ENCODE data around the gene SYK.

Gene SYK

GRCh38 chr9:90906316-90907055, 104.9 kb downstream of the SYK start:
- DNase-seq (ENCODE audit: low spot score), result no peak

GRCh38 chr9:90907056-90907445, 105.4 kb downstream of the SYK start:
- no peak for DNase-seq (ENCODE audit: low spot score)

GRCh38 chr9:90907790-90908189, 106.2 kb downstream of the SYK start:
- DNase-seq (ENCODE audit: low spot score), result no peak

GRCh38 chr9:90909225-90909624, 107.6 kb downstream of the SYK start:
- DNase-seq (ENCODE audit: low spot score), result no peak

- no peak for DNase-seq (ENCODE audit: low spot score)
Observed at GRCh38 chr9:90909747-90910283, 108.2 kb downstream of the SYK start.

- no peak for DNase-seq (ENCODE audit: low spot score)
Observed at GRCh38 chr9:90914196-90914595, 112.6 kb downstream of the SYK start.

- DNase-seq (ENCODE audit: low spot score), result peak; percentile 75
Observed at GRCh38 chr9:90914868-90915483, 113.4 kb downstream of the SYK start.

- DNase-seq (ENCODE audit: low spot score), result peak; percentile 34
Observed at GRCh38 chr9:90915693-90916092, 114.1 kb downstream of the SYK start.

- no peak for DNase-seq (ENCODE audit: low spot score)
Observed at GRCh38 chr9:90916147-90916734, 114.6 kb downstream of the SYK start.

- no peak for DNase-seq (ENCODE audit: low spot score)
Observed at GRCh38 chr9:90919883-90920282, 118.3 kb downstream of the SYK start.

GRCh38 chr9:90921104-90921503, 119.5 kb downstream of the SYK start:
- DNase-seq (ENCODE audit: low spot score), result no peak

GRCh38 chr9:90921969-90922368, 120.3 kb downstream of the SYK start:
- DNase-seq (ENCODE audit: low spot score), result no peak

- no peak for DNase-seq (ENCODE audit: low spot score)
Observed at GRCh38 chr9:90925581-90926257, 124.1 kb downstream of the SYK start.

- no peak for DNase-seq (ENCODE audit: low spot score)
Observed at GRCh38 chr9:90926936-90927335, 125.3 kb downstream of the SYK start.

GRCh38 chr9:90927496-90927895, 125.9 kb downstream of the SYK start:
- no peak for DNase-seq (ENCODE audit: low spot score)

GRCh38 chr9:90929626-90930025, 128.0 kb downstream of the SYK start:
- no peak for DNase-seq (ENCODE audit: low spot score)

- DNase-seq (ENCODE audit: low spot score), result no peak
Observed at GRCh38 chr9:90933468-90933867, 131.8 kb downstream of the SYK start.

- no peak for DNase-seq (ENCODE audit: low spot score)
Observed at GRCh38 chr9:90939351-90939750, 137.7 kb downstream of the SYK start.

GRCh38 chr9:90940280-90940679, 138.7 kb downstream of the SYK start:
- no peak for DNase-seq (ENCODE audit: low spot score)

- no peak for DNase-seq (ENCODE audit: low spot score)
Observed at GRCh38 chr9:90941661-90942060, 140.0 kb downstream of the SYK start.

- DNase-seq (ENCODE audit: low spot score), result no peak
Observed at GRCh38 chr9:90942555-90942954, 140.9 kb downstream of the SYK start.

GRCh38 chr9:90943341-90943740, 141.7 kb downstream of the SYK start:
- no peak for DNase-seq (ENCODE audit: low spot score)

GRCh38 chr9:90945336-90945735, 143.7 kb downstream of the SYK start:
- no peak for DNase-seq (ENCODE audit: low spot score)

All from HuH-7 (cell line).